Right atrium auricular region (tissue), 2 donors: ENCODE results near the gene DDHD1. TPM values are rescaled to one million over a fixed set of nuclear protein-coding genes. Genes with fewer than 3 reads are reported as not detected.

ENCODE experiments used
- DNase-seq: peaks from one replicate; pipeline ENCODE4 v3.0.0-alpha.2; 2019; ENCODE audit warnings: low spot score
- H3K27ac ChIP-seq, 2 donors: fragments of 200-600 bp; sonication (generic); 1 replicate in 1 of 2; 2 replicates in 1 of 2; pipeline ENCODE4 v1.5.1; 2016 to 2019
- H3K27me3 ChIP-seq, 2 donors: fragments of 200-600 bp; sonication (generic); one replicate each; pipeline versions ENCODE4 v1.5.1 to v1.6.0; 2017 to 2019
- H3K36me3 ChIP-seq: fragments of 200-600 bp; sonication (generic); one replicate; pipeline ENCODE4 v1.5.1; 2016
- H3K4me1 ChIP-seq, 2 donors: fragments of 200-600 bp; sonication (generic); one replicate each; pipeline versions ENCODE4 v1.5.1 to v1.6.0; 2017 to 2019
- H3K4me3 ChIP-seq, 2 donors: fragments of 200-600 bp; sonication (generic); 1 replicate in 1 of 2; 2 replicates in 1 of 2; pipeline ENCODE4 v1.5.1; 2017 to 2019; ENCODE audit warnings: mild to moderate bottlenecking in 1 of 2, moderate library complexity in 1 of 2
- H3K9me3 ChIP-seq, 2 donors: fragments of 200-600 bp; sonication (generic); one replicate each; pipeline ENCODE4 v1.5.1; 2019
- total RNA-seq, 2 donors: library from RNA; depleted of rRNA; stranded (reverse); fragments of >200 nt; gene quantifications; one replicate each; pipeline ENCODE4 v1.1.0, GENCODE V29; 2016
- TF ChIP-seq, protein P1 (sequence below), 2 donors: fragments of 200-600 bp; sonication (generic); IDR thresholded peaks; one replicate each; pipeline ENCODE4 v1.5.1; 2019; ENCODE audit warnings: antibody characterized with exemption in 2 of 2

Gene DDHD1
- total RNA-seq, 2 donors from 2014 or later: 6.9 to 8.6 TPM

DNA sequence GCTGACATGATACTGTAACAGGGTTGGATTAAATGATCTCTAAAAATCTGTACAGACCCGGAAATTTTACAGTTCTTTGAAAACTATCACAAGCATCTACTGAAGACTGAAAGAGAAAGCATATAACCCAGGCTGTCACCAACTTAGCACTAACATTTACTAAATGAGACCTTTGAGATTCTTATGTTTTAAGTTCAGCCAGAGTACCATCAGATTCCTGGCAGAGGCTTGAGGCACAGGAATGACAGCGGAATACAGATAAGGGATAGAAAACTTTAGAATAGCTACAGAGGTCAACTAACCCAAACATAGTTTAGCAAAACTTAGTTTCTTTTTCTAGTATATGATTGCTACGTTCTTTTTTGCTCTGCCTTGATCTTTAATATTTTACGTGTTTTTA lies 110.6 kb downstream of the DDHD1 start:
- Histone ChIP-seq H3K27me3 (no peaks in the 10 kb centered on the region), H3K27ac (peak overlapping the region; percentile 38 to 81), H3K36me3 (no peaks in the 10 kb centered on the region), H3K9me3 (no peaks in the 10 kb centered on the region), H3K4me3 (peak overlapping the region in 1 of 2 donors; percentile 7), H3K4me1 (peaks cover 0 to 39% of the 10 kb centered on the region in 2 donors)
- TF ChIP-seq, protein P1, sequence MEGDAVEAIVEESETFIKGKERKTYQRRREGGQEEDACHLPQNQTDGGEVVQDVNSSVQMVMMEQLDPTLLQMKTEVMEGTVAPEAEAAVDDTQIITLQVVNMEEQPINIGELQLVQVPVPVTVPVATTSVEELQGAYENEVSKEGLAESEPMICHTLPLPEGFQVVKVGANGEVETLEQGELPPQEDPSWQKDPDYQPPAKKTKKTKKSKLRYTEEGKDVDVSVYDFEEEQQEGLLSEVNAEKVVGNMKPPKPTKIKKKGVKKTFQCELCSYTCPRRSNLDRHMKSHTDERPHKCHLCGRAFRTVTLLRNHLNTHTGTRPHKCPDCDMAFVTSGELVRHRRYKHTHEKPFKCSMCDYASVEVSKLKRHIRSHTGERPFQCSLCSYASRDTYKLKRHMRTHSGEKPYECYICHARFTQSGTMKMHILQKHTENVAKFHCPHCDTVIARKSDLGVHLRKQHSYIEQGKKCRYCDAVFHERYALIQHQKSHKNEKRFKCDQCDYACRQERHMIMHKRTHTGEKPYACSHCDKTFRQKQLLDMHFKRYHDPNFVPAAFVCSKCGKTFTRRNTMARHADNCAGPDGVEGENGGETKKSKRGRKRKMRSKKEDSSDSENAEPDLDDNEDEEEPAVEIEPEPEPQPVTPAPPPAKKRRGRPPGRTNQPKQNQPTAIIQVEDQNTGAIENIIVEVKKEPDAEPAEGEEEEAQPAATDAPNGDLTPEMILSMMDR (IDR thresholded peaks at IDR 0.05): no peak
- DNase-seq: no peak

DNA sequence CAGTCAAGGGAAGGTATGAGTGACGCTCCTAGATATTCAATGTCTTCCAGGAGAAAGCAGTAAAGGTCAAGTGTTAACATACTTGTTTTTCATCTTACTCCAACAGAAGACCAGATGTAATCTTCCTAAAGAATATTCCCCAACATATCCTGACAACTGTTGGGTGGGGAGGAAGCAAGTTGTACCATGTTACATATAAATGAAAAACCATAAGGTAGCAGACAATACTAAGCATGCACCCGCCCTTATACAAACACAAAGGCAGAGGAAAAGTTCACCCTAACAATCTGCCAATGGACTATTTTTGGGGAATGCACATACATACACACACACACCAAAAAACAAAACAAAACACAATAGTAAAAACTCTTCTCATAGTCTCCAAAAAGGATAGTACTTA lies 112.1 kb downstream of the DDHD1 start:
- H3K27me3 ChIP-seq: no peaks in the 10 kb centered on the region
- H3K4me3 ChIP-seq: no peak overlapping the region
- peaks cover 0 to 39% of the 10 kb centered on the region in 2 donors for H3K4me1 ChIP-seq
- TF ChIP-seq, protein P1 (IDR thresholded peaks at IDR 0.05): no peak
- no peak for DNase-seq
- no peaks in the 10 kb centered on the region for H3K36me3 ChIP-seq
- no peaks in the 10 kb centered on the region for H3K9me3 ChIP-seq
- H3K27ac ChIP-seq: peak overlapping the region in 1 of 2 donors; percentile 81

DNA sequence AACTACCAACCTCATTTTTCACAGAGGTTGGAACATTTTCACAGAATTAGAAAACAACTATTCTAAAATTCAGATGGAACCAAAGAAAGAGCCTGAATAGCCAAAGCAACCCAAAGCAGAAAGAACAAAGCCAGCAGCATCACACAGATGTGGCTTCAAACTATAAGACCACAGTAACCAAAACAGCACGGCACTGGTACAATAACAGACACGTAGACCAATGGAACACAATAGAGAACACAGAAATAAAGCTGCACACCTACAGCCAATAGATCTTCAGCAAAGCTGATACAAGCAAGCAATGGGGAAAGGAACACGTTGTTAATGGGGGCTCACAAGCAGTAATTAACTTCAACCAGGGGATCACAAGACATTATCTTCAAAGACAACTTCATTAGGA lies 114.5 kb downstream of the DDHD1 start:
- H3K27me3 ChIP-seq: no peaks in the 10 kb centered on the region
- H3K4me1 ChIP-seq: peaks cover 0 to 27% of the 10 kb centered on the region in 2 donors
- H3K9me3 ChIP-seq: no peaks in the 10 kb centered on the region
- no peaks in the 10 kb centered on the region for H3K36me3 ChIP-seq
- no peak overlapping the region for H3K4me3 ChIP-seq
- DNase-seq: no peak
- TF ChIP-seq, protein P1 (IDR thresholded peaks at IDR 0.05): no peak
- no peak overlapping the region for H3K27ac ChIP-seq

DNA sequence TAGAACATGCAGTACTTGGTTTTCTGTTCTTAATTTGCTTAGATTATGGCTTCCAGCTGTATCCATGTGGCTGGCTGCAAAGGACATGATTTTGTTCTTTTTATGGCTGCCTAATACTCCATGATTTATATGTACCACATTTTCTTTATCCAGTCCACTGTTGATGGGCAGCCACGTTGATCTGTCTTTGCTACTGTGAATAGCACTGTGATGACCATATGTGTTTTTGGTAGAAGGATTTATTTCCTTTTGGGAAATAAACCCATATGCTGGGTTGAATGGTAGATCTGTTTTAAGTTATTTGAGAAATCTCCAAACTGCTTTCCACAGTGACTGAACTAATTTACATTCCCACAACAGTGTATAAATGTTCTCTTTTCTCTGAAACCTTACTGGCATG lies 116.1 kb downstream of the DDHD1 start:
- H3K27me3 ChIP-seq: no peaks in the 10 kb centered on the region
- H3K27ac ChIP-seq: no peak overlapping the region
- H3K4me1 ChIP-seq: peaks cover 0 to 21% of the 10 kb centered on the region in 2 donors
- no peaks in the 10 kb centered on the region for H3K9me3 ChIP-seq
- TF ChIP-seq, protein P1 (IDR thresholded peaks at IDR 0.05): no peak
- no peak overlapping the region for H3K4me3 ChIP-seq
- DNase-seq: no peak
- H3K36me3 ChIP-seq: no peaks in the 10 kb centered on the region

DNA sequence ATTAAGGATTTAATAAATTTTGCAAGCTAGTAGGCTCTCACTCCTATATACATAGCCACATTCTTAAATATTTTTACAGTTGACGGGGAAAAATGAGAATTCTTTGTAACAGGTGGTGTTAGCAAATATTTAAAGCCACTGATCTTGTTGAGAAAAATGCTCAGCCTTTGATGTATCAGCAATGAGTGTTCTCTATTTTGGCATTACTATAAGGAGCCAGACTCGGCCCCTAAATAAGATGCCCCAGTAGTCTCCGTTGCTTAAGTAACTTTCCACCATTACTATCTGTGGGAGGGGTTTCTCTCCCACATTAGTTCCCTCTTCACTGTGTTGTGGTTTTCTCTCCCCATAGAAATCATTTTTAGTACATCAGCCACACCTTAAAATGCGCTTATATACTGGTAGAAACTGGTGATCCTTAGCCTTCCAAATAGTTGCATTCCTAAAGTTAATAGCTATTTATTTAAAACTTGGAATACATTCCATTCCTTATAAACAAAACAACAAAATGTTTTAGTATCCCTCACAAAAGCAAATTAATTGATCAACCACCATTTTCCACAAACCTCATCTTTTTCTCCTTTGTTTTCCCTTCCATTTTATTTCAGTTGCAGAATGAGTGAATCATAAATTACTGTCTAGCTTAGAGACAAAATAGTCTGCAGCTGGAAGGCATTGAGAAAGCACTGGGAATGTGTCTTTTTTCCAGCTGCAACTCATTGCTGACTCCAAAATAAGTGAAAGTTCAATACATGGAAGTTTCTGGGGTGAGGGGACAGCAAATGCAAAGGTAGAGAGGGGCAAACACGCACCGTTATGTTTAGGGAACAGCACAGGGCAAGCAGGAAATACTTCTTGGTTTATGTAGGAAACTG lies 117.5 kb downstream of the DDHD1 start:
- H3K4me1 ChIP-seq: peaks cover 0 to 18% of the 10 kb centered on the region in 2 donors
- H3K9me3 ChIP-seq: no peaks in the 10 kb centered on the region
- no peaks in the 10 kb centered on the region for H3K36me3 ChIP-seq
- no peak overlapping the region for H3K27ac ChIP-seq
- no peak for DNase-seq
- H3K27me3 ChIP-seq: no peaks in the 10 kb centered on the region
- no peak overlapping the region for H3K4me3 ChIP-seq
- TF ChIP-seq, protein P1 (IDR thresholded peaks at IDR 0.05): no peak
